ENCODE data around the gene BCL11B.

BCL11B gene

GRCh38 chr14:99122521-99123125, 149.4 kb downstream of the BCL11B start:
- Mint-ChIP-seq H3K27me3 (peaks cover 27% of the 10 kb centered on the region), H3K9me3 (no peaks in the 10 kb centered on the region), H3K36me3 (no peaks in the 10 kb centered on the region), H3K4me3 (no peak overlapping the region), H3K4me1 (peaks cover 8% of the 10 kb centered on the region), H3K27ac (no peak overlapping the region)
- CTCF ChIA-PET: no interaction called here
- DNase-seq: no peak

GRCh38 chr14:99121319-99121875, 150.6 kb downstream of the BCL11B start:
- Mint-ChIP-seq H3K27me3 (peaks cover 34% of the 10 kb centered on the region), H3K9me3 (no peaks in the 10 kb centered on the region), H3K4me3 (no peak overlapping the region), H3K27ac (no peak overlapping the region), H3K4me1 (peaks cover 9% of the 10 kb centered on the region), H3K36me3 (no peaks in the 10 kb centered on the region)
- CTCF ChIA-PET: no interaction called here
- no peak for DNase-seq

DNA sequence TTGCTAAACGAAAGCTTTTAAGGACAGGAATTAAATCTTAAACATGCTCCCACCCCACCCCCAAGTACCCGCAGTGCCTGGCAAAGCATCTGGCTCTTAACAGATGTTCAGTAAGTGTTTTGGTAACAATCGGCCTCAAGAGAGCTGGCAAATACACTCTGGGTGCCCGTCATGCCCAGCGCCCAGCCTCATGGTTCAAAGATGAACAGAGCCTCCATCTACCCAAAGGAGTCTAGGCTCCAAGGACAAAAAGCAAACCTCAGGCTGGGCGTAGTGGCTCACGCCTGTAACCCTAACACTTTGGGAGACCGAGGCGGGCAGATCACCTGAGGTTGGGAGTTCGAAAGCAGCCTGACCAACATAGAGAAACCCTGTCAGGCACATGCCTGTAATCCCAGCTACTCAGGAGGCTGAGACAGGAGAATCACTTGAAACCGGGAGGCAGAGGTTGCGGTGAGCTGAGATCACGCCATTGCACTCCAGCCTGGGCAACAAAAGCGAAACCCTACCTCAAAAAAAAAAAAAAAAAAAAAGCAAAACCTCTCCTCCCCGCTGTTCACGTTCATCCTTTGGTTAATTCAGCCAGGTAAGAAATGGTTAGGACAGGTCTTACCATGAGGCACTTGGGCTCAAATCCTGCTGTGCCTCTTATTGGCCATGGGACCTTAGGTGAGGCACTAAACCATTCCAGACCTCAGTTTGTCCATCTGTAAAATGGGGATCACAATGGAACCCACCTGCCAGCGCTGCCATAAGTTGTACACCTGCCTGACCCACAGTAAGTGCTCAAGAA, 151.3 kb downstream of the BCL11B start:
- CTCF ChIA-PET: no interaction called here
- H3K9me3 Mint-ChIP-seq: no peaks in the 10 kb centered on the region
- DNase-seq: no peak
- H3K27ac Mint-ChIP-seq: no peak overlapping the region
- H3K4me1 Mint-ChIP-seq: peaks cover 9% of the 10 kb centered on the region
- no peaks in the 10 kb centered on the region for H3K36me3 Mint-ChIP-seq
- peaks cover 36% of the 10 kb centered on the region for H3K27me3 Mint-ChIP-seq
- no peak overlapping the region for H3K4me3 Mint-ChIP-seq

DNA sequence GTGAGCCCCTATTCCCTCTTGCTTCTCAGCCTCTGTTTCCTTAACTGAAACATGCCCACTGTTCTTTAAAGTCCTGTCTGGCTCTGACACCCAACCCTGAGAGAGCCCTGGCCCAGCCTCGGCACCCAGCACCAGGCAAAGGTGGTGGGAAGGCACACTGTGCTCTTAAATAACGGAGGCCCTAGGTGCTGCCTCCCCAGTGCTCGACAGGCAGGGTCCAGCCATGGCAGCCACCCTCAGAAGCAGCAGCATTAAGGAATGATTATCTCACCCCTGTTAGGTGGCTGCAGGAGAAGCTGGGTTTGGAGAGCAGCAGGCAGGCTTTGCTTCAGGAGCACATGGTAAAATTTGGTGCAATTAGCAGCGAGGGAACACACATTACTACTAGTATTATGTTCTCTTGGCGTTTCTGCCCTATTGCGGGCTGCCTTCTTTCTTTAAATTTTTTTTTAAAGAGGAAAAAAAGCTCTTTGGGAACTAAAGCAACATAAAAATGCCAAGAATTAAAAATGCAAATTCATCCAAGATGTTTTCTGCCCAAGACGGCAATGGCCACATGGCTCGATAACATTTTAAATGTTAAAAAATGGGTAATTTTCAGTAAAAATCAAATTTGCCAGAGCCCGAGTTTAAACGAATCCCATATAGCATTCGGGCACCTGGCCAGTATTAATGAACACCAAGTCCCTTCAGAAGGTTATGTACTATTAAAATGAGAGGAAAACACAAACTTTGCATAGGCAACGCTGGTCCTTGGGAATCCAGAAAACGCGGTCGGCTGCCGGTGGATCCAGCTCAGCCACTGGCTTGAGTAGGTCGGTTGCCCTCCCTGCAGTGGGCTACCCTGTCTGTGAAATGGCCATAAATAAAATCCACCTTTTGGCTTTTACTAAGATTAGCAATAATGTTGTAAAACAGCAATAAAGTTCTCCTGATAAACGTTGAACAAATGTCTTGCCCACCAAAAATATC, 152.2 kb downstream of the BCL11B start:
- H3K4me3 Mint-ChIP-seq: no peak overlapping the region
- H3K27ac Mint-ChIP-seq: no peak overlapping the region
- peaks cover 9% of the 10 kb centered on the region for H3K4me1 Mint-ChIP-seq
- no peaks in the 10 kb centered on the region for H3K36me3 Mint-ChIP-seq
- CTCF ChIA-PET: no interaction called here
- H3K27me3 Mint-ChIP-seq: peaks cover 36% of the 10 kb centered on the region
- H3K9me3 Mint-ChIP-seq: no peaks in the 10 kb centered on the region
- DNase-seq: no peak

Measured in activated naive CD4-positive, alpha-beta T cell treated with anti-CD3 and anti-CD28 coated beads, Interleukin-2, amount 10 ng/mL, durations not matched to agents 7 days and 5 days (primary cell).